ENCODE data around the gene CABLES1.
"Not testable (repeated sequence)": the region's sequence is repeated elsewhere in the genome, so short reads cannot be mapped to it uniquely, and the experiment has no call there.

CABLES1 gene

DNA sequence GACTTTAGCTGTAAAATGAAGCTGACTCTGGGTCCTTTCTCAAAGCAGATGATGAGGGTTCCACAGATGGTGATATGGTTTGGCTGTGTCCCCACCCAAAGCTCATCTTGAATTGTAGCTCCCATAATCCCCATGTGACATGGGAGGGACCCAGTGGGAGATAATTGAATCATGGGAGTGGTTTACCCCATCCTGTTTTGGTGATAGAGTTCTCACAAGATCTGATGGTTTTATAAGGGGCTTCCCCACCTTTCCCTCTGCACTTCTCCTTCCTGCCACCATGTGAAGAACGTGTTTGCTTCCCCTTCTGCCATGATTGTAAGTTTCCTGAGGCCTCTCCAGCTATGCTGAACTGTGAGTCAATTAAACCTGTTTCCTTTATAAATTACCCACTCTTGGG, 133.8 kb downstream of the CABLES1 start:
- not testable (repeated sequence) for DNase-seq (ENCODE audit: low spot score)

DNA sequence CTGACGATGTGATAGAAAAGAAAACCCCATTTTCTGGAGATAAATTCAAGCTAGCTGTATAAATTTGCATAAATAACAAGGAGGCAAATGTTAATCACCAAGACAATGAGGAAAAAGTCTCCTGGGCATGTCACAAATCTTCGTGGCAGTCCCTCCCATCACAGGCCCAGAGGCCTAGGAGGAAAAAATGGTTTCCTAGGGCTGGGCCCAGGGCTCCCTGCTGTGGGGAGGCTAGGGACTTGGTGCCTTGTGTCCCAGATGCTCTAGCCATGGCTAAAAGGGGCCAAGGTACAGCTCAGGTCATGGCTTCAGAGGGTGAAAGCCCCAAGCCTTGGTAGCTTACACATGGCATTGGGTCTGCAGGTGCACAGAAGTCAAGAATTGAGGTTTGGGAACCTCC, 134.6 kb downstream of the CABLES1 start:
- no peak for DNase-seq (ENCODE audit: low spot score)

DNA sequence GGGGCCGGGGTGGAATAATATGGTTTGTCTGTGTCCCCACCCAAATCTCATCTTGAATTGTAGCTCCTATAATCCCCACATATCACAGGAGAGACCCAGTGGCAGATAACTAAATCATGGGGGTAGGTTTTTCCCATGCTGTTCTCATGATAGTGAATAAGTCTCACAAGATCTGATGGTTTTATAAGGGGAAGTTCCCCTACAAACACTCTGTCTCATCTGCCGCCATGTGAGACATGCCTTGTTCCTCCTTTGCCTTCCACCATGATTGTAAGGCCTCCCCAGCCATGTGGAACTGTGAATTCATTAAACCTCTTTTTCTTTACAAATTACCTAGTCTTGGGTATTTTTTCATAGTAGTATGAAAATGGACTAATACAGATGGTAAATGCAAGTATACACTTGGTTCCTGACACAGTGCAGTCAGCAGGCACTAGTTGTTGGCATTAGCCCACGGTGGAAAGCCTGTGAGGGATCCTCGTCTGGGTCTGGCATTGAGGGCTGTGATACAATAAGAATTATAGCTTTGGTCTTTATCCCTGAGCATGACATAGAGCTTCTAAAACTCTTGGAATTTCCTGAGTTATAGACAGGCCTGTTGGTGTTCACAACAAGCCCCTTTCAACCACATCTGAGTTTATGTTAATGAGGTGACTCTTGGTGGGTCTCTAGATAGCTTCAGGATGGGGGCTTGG, 135.8 kb downstream of the CABLES1 start:
- DNase-seq (ENCODE audit: low spot score), result no peak

DNA sequence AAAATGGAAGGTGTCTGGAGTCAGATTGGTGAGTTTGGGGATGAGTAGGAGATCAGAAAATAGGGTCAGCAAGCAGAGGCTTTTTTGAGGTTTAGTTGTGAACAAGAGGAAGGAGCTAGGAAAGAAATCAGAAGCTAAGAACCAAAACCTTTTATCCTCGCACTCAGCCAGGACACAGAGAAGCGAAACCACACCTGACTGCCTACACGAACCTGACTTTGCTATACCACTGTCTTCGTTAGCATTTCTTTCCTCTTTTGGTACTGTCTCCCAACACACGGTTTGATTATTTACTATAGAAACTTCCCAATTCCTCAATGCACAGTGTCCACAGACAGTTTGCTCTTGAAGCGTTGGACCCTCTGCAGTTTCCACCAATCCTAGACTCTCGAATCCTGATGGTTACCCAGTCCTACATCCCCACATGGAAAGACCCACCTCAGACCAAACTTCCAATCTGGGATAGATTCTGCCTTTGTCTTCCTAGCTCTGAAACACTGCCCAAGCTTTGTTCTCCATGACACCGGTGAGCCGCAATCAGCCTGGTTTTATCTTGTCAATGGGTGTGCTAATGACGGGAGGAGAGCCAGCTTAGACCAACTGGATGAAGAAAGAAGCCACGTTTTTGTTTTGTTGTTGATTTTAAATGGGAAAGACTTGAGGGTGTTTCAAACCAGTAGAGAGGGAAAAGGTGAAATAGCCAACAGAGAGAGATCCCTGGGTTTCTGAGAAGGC, 137.4 kb downstream of the CABLES1 start:
- DNase-seq (ENCODE audit: low spot score), result no peak

DNA sequence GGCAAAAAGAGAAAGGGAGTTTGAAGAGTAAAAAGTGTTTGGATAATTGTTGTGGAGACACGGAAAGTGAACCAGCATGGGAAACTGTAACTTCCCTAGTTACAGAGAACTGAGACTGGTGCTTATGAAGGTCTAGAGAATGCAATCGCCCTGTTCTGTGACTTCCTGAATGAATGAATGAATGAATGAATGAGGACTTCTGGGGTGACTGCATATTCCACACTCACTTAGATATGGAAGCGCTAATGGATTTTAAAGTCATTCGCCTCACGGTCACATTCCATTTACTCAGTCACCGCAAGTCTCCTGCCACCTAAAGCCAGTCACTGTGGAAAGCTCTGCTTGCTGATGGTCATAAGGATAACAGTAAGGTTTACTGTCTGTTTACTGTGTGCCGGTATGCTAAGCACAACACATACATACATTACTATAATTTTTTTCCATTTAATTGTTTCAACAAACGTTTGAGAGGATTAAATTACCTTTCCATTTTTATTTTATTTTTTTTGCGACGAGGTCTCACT, 138.2 kb downstream of the CABLES1 start:
- DNase-seq (ENCODE audit: low spot score), result no peak

DNA sequence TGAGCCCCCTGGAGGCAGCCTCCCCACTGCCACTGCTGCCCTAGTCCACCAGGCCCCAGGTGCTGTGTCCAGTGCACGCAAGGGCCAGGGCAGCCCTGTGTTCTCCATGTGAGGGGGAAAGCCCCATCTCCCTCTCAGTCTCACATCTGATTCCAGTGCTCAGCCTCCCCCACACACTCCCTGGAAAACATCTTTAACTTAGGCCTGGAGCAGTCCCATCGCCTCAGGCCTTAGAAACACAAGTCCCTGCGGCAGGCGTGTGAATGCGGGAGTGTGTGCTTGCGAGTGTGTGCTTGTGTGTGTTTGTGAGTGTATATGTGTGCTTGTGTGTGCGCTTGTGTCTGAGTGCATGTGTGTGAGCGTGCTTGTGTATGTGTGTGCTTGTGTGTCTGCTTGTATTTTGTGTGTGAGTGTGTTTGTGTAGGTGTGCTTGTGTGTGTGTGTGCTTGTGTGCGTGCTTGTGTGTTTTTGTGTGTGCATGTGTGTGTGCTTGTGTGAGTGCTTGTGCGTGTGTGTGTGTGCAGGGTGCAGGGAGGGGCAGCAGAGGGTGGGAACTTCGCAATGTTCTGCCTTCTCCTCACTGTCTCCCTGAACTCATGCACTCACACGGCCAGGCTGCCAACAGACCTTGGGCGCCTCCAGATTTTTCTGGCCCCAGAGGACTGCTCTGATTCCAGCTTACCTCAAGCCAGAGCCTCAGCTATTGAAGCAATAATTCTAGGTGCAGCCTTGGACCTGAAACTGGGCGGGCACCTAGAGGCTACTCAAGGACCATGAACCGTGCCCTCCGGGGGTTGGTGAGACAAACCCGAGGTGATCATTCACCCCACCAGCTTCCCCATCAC, 139.6 kb downstream of the CABLES1 start:
- no peak for DNase-seq (ENCODE audit: low spot score)

DNA sequence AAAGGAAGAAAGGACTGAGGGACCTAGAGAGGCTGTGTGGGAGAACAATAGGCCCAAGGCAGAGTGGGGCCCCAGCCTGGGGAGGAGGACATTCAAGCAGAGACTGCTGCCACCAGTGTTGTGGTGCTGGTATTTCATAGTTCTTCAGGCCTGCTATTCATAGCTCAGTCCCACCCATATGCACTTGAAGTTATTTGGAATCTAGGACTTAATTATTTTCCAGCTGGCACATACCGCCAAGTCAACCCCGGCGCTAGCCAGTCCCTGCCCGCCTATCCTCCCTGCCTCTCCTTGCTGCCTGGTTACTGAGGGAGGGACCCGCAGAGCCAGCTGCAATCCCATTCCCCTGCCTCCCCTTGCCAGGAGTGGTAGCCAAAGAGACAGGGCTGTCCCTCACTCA, 141.2 kb downstream of the CABLES1 start:
- no peak for DNase-seq (ENCODE audit: low spot score)

DNA sequence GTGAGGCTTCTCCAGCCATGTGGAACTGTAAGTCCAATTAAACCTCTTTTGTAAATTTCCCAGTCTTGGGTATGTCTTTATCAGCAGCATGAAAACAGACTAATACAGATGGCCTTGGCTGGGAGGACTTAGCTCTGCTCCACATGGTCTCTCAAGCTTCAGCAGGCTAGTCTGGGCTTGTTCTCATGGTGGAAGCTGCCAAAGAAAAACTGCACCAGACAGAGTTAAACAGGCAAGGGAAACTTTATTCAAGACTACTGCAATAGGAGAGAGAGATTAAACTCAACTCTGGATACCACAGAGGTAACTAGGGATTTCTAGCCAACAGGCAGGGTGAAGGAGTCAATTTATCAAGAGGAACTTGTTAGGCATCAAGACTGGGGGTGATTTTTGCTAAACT, 142.1 kb downstream of the CABLES1 start:
- DNase-seq (ENCODE audit: low spot score), result no peak

DNA sequence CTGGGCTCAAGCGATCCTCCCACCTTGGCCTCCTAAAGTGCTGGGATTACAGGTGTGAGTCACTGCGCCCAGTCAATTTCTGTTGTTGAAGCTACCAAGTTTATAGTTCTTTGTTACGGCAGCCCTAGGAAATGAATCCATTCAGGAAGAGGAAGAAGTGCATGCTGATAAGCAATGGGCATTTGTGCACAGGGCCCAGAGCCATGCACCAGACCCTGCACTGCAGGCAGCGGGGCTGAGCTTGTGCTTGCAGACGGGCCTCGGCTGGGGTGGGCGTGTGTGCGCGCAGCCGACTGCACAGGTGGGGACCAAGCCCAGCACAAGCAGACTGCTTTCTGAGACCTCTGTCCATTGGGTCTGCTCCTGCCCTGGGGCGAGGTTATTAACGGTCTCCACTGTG, 144.6 kb downstream of the CABLES1 start:
- no peak for DNase-seq (ENCODE audit: low spot score)

DNA sequence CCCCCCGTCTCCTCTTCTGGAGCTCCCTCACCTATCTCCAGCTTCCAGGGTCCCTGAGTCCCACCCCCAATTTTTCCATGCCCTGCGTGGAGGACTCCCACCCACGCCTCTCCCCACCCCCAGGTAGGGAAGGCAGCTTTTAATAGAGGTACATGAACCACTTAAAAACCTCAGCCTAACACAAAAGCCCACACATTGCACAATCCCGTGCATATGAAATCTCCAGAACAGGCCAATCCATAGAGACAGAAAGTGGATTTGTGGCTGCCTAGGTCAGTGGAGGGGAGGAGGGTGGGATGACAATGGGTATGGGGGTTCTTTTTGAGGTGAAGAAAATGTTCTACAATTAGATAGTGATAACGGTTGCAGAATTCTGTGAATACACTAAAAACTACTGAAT, 145.6 kb downstream of the CABLES1 start:
- no peak for DNase-seq (ENCODE audit: low spot score)

DNA sequence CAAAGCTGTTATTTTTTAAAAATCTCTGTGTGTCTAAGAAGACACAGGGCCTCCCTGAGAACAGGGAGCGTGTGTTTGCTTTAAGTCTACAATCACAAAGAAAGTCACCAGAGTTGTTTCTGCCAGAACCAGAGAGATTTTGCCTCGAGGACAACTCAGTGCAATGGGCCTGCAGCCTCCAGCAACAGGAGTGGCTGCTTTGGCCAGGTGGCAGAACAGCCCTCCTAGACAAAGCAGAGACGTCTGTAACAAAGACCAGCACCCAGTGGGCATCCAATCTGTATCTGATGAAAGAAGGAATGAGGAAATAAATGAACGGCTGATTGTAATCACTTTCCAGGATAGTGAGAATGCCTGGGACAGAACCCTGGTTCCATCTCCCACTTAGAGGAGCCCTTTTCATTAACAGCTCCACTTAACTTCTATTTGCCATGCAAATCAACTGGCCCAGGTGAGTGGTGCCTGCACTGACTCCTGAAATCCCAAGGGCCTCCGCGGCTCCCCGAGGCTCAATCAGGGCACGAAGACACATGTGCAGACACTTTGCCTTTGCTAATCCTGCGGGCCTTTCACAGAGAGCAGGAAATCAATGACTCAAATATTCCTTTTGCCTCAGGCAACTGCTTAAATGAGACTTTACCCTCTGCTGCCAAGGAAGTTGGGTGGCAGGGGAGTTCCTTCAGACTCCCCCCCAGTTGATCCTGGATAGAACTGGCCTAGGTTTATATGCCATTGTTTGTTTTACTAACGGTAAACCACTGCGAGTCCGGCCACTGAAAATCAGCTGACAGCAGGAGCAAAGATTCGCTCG, 146.5 kb downstream of the CABLES1 start:
- no peak for DNase-seq (ENCODE audit: low spot score)

DNA sequence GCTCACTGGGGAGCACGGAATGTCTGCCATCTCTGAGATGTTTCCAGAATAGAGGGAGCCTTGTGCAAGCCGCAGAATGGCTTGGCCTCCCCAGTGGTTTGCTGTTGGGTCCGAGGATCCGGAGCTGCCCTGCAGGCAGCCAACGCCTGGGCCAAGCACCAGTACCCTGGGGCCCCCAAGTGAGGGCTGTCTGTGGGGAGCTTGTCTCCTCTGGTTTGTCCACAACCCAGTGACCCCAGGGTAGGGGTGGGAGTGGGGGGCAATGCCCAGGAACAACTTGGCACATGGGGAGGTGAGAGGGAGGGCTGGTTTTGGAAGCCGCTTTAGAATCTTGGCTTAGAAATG, 147.1 kb downstream of the CABLES1 start:
- DNase-seq (ENCODE audit: low spot score), result no peak

DNA sequence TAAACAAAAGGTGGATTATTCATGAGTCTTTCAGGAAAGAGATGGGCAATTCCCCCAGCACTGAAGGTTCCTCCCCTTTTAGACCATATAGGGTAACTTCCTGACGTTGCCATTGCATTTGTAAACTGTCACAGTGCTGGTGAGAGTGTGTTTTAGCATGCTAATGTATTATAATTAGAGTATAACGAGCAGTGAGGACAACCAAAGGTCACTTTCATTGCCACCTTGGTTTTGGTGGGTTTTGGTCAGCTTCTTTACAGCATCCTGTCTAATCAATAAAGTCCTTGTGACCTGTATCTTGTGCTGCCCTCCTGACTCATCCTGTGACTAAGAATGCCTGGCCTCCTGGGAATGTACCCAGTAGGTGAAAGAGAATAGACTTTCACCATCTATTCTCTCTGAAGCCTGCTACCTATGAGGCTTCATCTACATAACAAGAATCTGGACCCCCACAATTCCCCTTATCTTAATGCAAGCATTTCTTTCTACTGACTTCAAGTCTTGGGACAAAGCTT, 148.7 kb downstream of the CABLES1 start:
- DNase-seq (ENCODE audit: low spot score), result no peak

DNA sequence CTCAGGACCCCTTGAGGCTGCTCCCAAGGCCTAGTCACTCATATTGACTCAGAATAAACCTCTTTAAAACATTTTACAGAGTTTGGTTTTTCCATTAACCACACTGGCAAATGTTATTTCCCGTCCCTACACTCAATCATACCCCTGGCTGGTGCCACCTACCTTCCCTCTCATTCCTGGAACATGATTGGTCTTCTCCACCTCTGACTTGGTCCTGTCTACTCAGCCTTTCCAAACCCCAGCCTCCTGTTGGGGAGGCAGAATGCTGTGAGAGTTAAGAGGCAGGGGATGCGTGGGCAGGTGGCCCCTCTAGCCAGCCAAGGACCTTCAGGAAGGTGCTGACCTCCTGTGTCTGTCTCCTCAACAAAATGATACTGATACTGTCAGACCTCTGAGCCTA, 149.3 kb downstream of the CABLES1 start:
- DNase-seq (ENCODE audit: low spot score), result no peak

DNA sequence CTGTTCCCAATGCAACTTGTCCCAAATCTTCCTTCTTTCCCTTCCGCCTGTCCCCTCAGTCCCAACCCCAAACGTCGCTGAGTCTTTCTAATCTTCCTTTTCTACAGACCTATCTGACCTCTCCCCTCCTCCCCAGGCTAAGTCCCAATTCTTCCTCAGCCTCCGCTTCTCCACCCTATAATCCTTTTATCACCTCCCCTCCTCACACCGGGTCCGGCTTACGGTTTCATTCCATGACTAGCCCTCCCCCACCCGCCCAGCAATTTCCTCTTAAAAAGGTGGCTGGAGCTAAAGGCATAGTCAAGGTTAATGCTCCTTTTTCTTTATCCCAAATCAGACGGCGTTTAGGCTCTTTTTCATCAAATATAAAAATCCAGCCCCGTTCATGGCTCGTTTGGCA, 150.3 kb downstream of the CABLES1 start:
- not testable (repeated sequence) for DNase-seq (ENCODE audit: low spot score)

DNA sequence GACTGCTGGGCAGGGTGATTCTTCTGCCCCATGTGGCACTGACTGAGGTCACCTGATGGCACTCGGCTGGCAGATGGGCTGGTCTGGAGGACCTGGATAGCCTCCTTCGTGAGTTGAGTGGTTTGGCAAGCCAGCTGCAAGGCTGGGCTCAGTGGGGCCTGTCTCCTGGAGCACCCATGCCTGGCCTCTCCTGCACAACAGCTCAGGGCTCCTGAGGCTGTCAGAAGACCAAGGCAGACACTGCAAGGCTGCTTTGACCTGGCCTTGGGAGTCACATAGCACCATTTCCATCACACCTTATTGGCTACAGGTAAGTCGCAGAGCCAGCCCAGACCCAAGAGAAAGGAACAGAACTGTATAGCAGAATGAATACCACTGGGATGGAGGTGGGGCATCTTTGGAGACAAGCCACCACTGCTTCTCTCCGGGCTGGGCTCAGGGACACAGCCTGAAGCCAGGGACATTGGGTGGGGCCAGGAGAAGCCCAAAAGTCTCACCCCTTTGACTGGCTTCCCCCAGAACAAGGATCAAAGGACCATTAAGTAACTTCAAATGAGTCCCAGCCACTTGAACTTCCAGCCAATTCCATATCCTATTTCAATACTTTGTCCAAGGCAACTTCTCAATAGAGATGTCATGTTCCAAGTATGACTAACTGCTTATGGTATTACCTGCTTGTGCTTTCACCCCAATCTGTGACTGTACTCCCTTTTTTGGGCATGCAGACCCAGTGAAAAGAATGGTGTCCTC, 156.3 kb downstream of the CABLES1 start:
- no peak for DNase-seq (ENCODE audit: low spot score)

DNA sequence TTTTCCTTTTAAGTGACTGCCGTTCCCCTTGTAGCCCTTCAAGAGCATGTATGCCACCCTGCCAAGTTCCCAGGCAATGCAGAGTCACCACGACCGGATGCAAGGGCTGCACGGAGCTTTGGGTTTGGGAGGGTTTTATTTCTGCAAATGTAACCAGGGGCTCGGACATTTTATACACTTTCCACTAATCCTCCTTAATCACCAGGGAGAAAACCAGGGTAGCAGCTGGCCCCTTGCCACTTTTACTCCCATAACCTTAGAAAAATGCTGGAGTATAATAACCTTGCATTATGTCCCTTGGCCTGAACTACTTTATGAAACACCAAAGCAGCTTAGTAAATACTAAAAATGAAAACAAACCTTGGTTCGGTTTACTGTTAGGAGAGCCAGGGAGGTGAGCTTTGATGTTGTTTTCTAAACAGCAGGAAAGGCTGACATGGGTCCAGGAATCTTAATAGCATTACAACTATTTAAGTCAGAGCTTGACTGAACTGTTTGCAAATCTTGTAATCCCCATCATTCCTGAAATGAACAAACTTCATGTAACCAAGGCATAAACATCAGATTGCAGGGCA, 165.0 kb downstream of the CABLES1 start:
- no peak for DNase-seq (ENCODE audit: low spot score)

DNA sequence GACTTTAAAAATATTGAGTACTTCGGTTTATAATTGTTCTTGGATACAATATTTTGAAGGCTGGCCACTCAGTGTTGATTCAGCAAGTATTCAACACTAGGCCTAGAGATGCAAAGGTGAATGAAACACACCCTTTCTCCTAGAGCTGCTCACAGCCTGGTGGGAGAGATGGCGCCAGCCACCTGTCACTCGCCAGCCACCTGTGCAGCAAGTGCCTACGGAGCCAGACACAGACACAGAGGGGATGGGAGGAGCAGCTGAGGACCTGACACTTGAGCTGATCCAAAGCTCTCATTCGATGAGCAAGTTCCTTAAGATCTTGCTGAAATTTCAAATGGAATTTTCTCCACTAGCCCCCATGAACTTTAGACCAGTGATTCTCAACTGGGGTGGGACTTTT, 166.7 kb downstream of the CABLES1 start:
- no peak for DNase-seq (ENCODE audit: low spot score)

DNA sequence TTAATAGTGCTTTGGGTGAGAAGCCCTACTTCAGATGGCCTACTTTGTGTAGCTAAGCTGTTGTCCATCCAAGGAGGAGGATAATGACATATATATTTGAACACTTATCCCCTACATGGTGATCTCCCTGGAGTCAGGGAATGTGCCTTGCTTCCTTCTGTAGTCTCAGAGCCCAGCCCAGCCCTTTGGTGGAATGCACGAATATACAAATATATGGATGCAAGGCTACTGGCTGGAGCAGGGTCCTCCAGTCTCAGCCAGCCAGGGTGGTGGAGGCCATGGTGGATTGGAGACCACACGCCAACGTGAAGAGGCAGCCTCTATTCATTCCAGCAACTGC, 167.2 kb downstream of the CABLES1 start:
- DNase-seq (ENCODE audit: low spot score), result no peak

DNA sequence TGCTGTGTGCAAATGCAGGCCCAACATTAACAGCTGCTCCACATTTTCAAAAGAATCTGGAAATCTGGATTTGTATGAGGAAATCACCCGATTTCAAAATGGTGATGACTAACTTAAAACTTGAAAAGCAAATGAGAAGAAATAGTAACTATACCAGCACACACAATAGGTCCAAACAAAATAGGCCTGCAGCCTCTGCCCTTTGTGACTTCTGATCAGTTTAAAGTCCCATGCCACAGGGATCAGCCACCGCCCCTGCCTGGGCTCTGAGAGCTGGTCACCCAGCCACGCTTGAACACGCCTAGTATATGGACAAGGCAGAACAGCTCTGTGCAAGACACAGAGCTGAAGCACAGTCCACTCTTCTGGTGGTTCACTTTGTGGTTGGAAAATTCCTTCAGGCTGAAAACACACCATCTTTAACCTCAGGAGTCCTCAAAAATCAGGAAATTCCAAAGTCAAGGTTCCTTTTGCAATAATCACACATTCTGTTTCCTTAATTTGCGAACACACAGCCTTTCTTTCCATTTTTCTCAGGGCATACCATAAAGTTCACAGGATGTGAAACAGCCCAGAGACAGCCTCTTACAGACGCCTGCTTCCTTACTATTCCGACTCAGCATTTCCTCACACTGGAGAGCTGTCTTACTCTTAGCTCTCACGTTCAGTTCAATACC, 167.7 kb downstream of the CABLES1 start:
- no peak for DNase-seq (ENCODE audit: low spot score)

Data from HuH-7.5 (cell line).